K562 (cell line): ENCODE data around the gene FTO. TPM values are rescaled to one million over a fixed set of nuclear protein-coding genes. Genes with fewer than 3 reads are reported as not detected.

Source experiments
- ATAC-seq: fragments of 200-7000 bp; cut with Tn5 transposase; 3 replicates; pipeline ENCODE4 v1.9.1; 2020; ENCODE audit warnings: moderate library complexity
- BruUV-seq: library from RNA; stranded (reverse); fragments of 400-500 nt; replicated peaks from 2 replicates; lab custom pipeline; 2021; lab: Mats Ljungman, UMichigan
- CTCF ChIA-PET: fragments of 300-600 bp; formaldehyde crosslinking; extraction: SDS; loops from one replicate; lab custom pipeline; 2021; ENCODE audit warnings: low intra/inter-chr PET ratio; lab: Yijun Ruan, JAX
- POLR2A ChIA-PET: fragments of 300-600, 350-650 bp; sonication (Branson Sonifier 250); formaldehyde crosslinking; extraction: SDS; loops from one replicate; lab custom pipeline; 2021; ENCODE audit warnings: antibody characterized with exemption, inconsistent platforms; lab: Yijun Ruan, JAX
- DNase-seq, 4 experiments: peaks; one replicate each; pipeline versions ENCODE4 v3.0.0 to v3.0.0-alpha.2; 2011 to 2018; ENCODE audit warnings: low spot score in 3 of 4, mixed read lengths in 3 of 4; ENCODE audit errors: extremely low read depth in 1 of 4
- FAIRE-seq: peaks from 2 replicates; lab custom pipeline; 2011; peaks lifted over from hg19 to GRCh38; lab: Jason Lieb, UNC
- H2AFZ ChIP-seq: 2 replicates; pipeline ENCODE4 v1.6.0; 2011; ENCODE audit warnings: low read depth, low read length, control low read depth, inconsistent platforms
- H3K27ac ChIP-seq: fragments of 200-600 bp; 3 replicates; pipeline ENCODE4 v1.8.0; 2011; ENCODE audit warnings: low read depth, mild to moderate bottlenecking, control low read depth, inconsistent platforms, low read length, moderate library complexity, mixed read lengths; ENCODE audit errors: extremely low read depth
- H3K27me3 ChIP-seq, 2 experiments: fragments of 300-600 bp in 1 of 2; 2 replicates in 1 of 2; 3 replicates in 1 of 2; pipeline versions ENCODE4 v1.6.0 to v1.8.0; 2011; ENCODE audit warnings: inconsistent platforms in 2 of 2, low read length in 2 of 2, mild to moderate bottlenecking in 1 of 2, mixed read lengths in 1 of 2, moderate library complexity in 1 of 2; ENCODE audit not compliant: control insufficient read depth in 2 of 2, insufficient read depth in 2 of 2
- H3K36me3 ChIP-seq: fragments of 300-600 bp; 3 replicates; pipeline ENCODE4 v1.8.0; 2011; ENCODE audit warnings: mild to moderate bottlenecking, low read length, inconsistent platforms; ENCODE audit not compliant: control insufficient read depth, insufficient read depth
- H3K4me1 ChIP-seq, 2 experiments: fragments of 200-600 bp in 1 of 2; replicated peaks in 1 of 2; 2 replicates in 1 of 2; 3 replicates in 1 of 2; pipeline versions ENCODE4 v1.5.1 to v1.8.0; 2011; ENCODE audit warnings: inconsistent platforms in 2 of 2, low read length in 2 of 2, mild to moderate bottlenecking in 1 of 2, mixed read lengths in 1 of 2, moderate library complexity in 1 of 2; ENCODE audit not compliant: control insufficient read depth in 2 of 2, insufficient read depth in 2 of 2
- H3K4me2 ChIP-seq: 2 replicates; pipeline ENCODE4 v1.6.1; 2011; ENCODE audit warnings: low read length, control low read depth, inconsistent platforms, mixed read lengths; ENCODE audit not compliant: insufficient read depth
- H3K4me3 ChIP-seq: fragments of 200-600 bp; sonication (generic), shearing (Covaris generic); 2 replicates; pipeline ENCODE4 v1.5.1; 2016; ENCODE audit warnings: control low read depth, inconsistent platforms
- H3K79me2 ChIP-seq: fragments of 200-600 bp; 3 replicates; pipeline ENCODE4 v1.8.0; 2011; ENCODE audit warnings: low read length, inconsistent platforms; ENCODE audit not compliant: control insufficient read depth, insufficient read depth
- H3K9ac ChIP-seq, 2 experiments: 2 replicates each; pipeline versions ENCODE4 v1.6.0 to v1.6.1; 2011; ENCODE audit warnings: low read depth in 2 of 2, low read length in 2 of 2, control low read depth in 1 of 2, inconsistent platforms in 1 of 2, mild to moderate bottlenecking in 1 of 2, mixed read lengths in 1 of 2; ENCODE audit not compliant: insufficient read depth in 1 of 2
- H3K9me1 ChIP-seq: one replicate; pipeline ENCODE4 v1.6.0; 2011; ENCODE audit warnings: inconsistent platforms, mild to moderate bottlenecking, low read length, moderate library complexity; ENCODE audit not compliant: control insufficient read depth, insufficient read depth
- H3K9me3 ChIP-seq: replicated peaks from 2 replicates; pipeline ENCODE4 v1.5.1; 2011; ENCODE audit warnings: low read depth, low read length, inconsistent platforms; ENCODE audit not compliant: control insufficient read depth, insufficient read depth
- H4K20me1 ChIP-seq: replicated peaks from 2 replicates; pipeline ENCODE4 v1.6.1; 2011; ENCODE audit warnings: low read length, inconsistent platforms, mixed read lengths; ENCODE audit not compliant: control insufficient read depth, insufficient read depth
- C11orf30 ChIP-seq: fragments of 450-650 bp; IDR thresholded peaks from 2 replicates; pipeline ENCODE4 v1.6.1; 2016; ENCODE audit warnings: low read depth, mild to moderate bottlenecking
- FOXA1 ChIP-seq: fragments of 450-650 bp; IDR thresholded peaks from 2 replicates; pipeline ENCODE4 v1.6.1; 2016; ENCODE audit warnings: mild to moderate bottlenecking, borderline replicate concordance
- FOXJ2 ChIP-seq: fragments of 200-800 bp; sonication (Bioruptor generic); IDR thresholded peaks from 2 replicates; pipeline ENCODE4 v1.6.1; 2016; ENCODE audit warnings: missing genetic modification characterization, missing compliant biosample characterization
- HOXB6 ChIP-seq: fragments of 250-450 bp; sonication (Bioruptor Pico); IDR thresholded peaks from 2 replicates; pipeline ENCODE4 v1.5.1; 2022; ENCODE audit warnings: mild to moderate bottlenecking, borderline replicate concordance
- KLF6 ChIP-seq: fragments of 250-450 bp; sonication (Bioruptor Pico); IDR thresholded peaks from 2 replicates; pipeline ENCODE4 v1.4.0; 2020; ENCODE audit warnings: mild to moderate bottlenecking, moderate library complexity, borderline replicate concordance
- MIER1 ChIP-seq: fragments of 450-650 bp; IDR thresholded peaks from 2 replicates; pipeline ENCODE4 v1.6.1; 2016; ENCODE audit warnings: antibody characterized with exemption, mild to moderate bottlenecking, low read depth
- NCOA6 ChIP-seq: fragments of 450-650 bp; IDR thresholded peaks from 2 replicates; pipeline ENCODE4 v1.6.1; 2017; ENCODE audit warnings: mild to moderate bottlenecking
- PHB2 ChIP-seq: fragments of 450-650 bp; IDR thresholded peaks from 2 replicates; pipeline ENCODE4 v1.6.1; 2017; ENCODE audit warnings: low read depth
- SREBF1 ChIP-seq: fragments of 150-350 bp; IDR thresholded peaks from 2 replicates; pipeline ENCODE4 v1.6.1; 2014; ENCODE audit warnings: antibody characterized with exemption, low read depth, low read length, borderline replicate concordance
- TCF7 ChIP-seq: sonication (generic); IDR thresholded peaks from 2 replicates; pipeline ENCODE4 v1.6.1; 2016; ENCODE audit warnings: antibody characterized with exemption, borderline replicate concordance
- TEAD2 ChIP-seq: fragments of 450-650 bp; IDR thresholded peaks from 2 replicates; pipeline ENCODE4 v1.6.1; 2016; ENCODE audit warnings: missing genetic modification characterization, control low read depth, missing compliant biosample characterization
- ZNF197 ChIP-seq: fragments of 200-800 bp; sonication (Bioruptor generic); IDR thresholded peaks from 2 replicates; pipeline ENCODE4 v1.6.1; 2016; ENCODE audit warnings: low read depth, missing genetic modification characterization, missing compliant biosample characterization
- ZNF212 ChIP-seq: fragments of 450-650 bp; formaldehyde crosslinking; IDR thresholded peaks from 2 replicates; pipeline ENCODE4 v1.4.0; 2020; ENCODE audit warnings: mild to moderate bottlenecking
- ZNF354B ChIP-seq: fragments of 250-450 bp; sonication (Bioruptor Pico); IDR thresholded peaks from 2 replicates; pipeline ENCODE4 v1.4.0; 2020
- ZNF717 ChIP-seq: fragments of 250-450 bp; sonication (Bioruptor Pico); IDR thresholded peaks from 2 replicates; pipeline ENCODE4 v1.5.0; 2021
- WGBS: fragments of 100-300 bp; shearing (Covaris generic); methylation state at CpG from one replicate; pipeline ENCODE4 v1.1.6; 2016; ENCODE audit warnings: low coverage, mixed read lengths; ENCODE audit not compliant: insufficient coverage; ENCODE audit errors: missing lambda C conversion rate; 5-methylcytosine and 5-hydroxymethylcytosine counted together
- in situ Hi-C: fragments of 300-500 bp; cut with MboI; formaldehyde crosslinking; loops from 4 replicates; pipeline ENCODE4 v1.15.0; 2018; ENCODE audit warnings: inconsistent platforms, mixed read lengths
- intact Hi-C: fragments of 100-400 bp; cut with micrococcal nuclease; formaldehyde crosslinking; loops from 2 replicates; pipeline ENCODE4 v1.14.2; 2022
- polyA plus RNA-seq, 8 experiments: library from polyadenylated mRNA; depleted of rRNA in 4 of 8; stranded (reverse) in 5 of 8; unstranded in 3 of 8; fragments of >200 nt; fragmentation: Nextera tagmentation in 2 of 8; fragmentation: Illumina TruSeq in 1 of 8; extraction: Ambion mirVana in 2 of 8; extraction: Trizol in 1 of 8; gene quantifications; 2 replicates each; pipeline versions ENCODE4 v1.2.1 to v1.2.3, GENCODE V29; 2011 to 2014; ENCODE audit warnings: inconsistent platforms in 1 of 8, missing spikeins in 1 of 8
- total RNA-seq, 7 experiments: library from RNA; depleted of rRNA in 6 of 7; stranded (reverse); fragments of >200 nt in 6 of 7; fragmentation: Illumina TruSeq in 2 of 7; extraction: Trizol in 2 of 7; gene quantifications; 2 replicates each; pipeline versions ENCODE4 v1.2.1 to v1.2.3, GENCODE V29; 2011 to 2021; ENCODE audit warnings: low replicate concordance in 1 of 7
- TF ChIP-seq, protein P1 (sequence below): fragments of 250-450 bp; sonication (Bioruptor Pico); IDR thresholded peaks from 2 replicates; pipeline ENCODE4 v1.8.0; 2022; ENCODE audit warnings: inconsistent platforms, mild to moderate bottlenecking, moderate library complexity, borderline replicate concordance
- TF ChIP-seq, protein P2 (sequence below): fragments of 250-450 bp; sonication (Bioruptor Pico); IDR thresholded peaks from 2 replicates; pipeline ENCODE4 v1.4.0; 2020; ENCODE audit warnings: mild to moderate bottlenecking, moderate library complexity
- TF ChIP-seq, protein P3 (sequence below): sonication (generic); formaldehyde crosslinking; IDR thresholded peaks from 2 replicates; pipeline ENCODE4 v1.8.1; 2023; ENCODE audit warnings: mild to moderate bottlenecking, missing genetic modification reagents
- TF ChIP-seq, protein P4 (sequence below): fragments of 250-450 bp; sonication (Bioruptor Pico); IDR thresholded peaks from 2 replicates; pipeline ENCODE4 v1.8.0; 2022; ENCODE audit warnings: moderate library complexity, mild to moderate bottlenecking, inconsistent platforms

Gene FTO
- total and polyA plus RNA-seq, 9 of the 15 experiments (the other 6 are each of a cell fraction or from before 2014, with no cell fraction given), result 11.3 to 27.7 (median 25.5) TPM

DNA sequence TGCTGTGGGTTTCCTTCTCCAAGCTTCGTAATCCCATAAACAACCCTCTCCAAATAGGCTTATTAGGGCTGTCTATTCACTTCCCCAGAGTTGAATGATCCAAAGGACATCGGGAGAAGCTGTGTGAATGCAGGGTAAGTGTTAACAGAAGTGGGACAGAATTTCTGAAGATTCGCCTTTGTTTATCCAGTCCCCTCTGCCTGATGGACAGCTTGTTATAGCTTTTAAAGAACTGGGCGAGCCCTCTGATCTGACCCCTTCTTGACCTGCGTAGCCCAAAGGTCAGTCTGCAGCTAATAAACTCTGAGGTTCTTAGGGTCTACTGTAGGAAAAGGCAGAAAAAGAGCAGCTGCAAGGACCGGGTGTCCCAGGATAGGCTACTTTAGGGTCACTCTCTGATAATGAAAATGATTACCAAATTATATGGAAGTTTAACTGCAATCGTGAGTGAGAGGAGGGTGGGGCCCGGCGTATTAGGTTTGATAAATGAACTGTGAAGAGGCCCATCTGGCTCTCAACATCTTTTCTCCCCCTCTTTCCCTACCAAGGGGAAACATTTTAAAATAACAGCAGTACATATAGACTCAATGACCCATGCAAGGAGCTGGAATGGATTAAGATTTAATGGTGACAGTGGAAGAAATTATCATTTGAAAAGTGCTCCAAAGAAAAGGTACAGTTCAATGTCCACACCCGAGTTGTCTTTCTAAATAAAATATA is 233.4 kb downstream of the FTO start:
- WGBS, result 55% methylated on average over 10 of the region's 10 CpGs
- FAIRE-seq, result no peak
- H3K9me1 ChIP-seq, result no peaks in the 10 kb centered on the region
- no peak overlapping the region for H2AFZ ChIP-seq
- no TSS peak for BruUV-seq
- no peaks in the 10 kb centered on the region for H3K4me1 ChIP-seq
- intact Hi-C loops, result no loop called here
- no peaks in the 10 kb centered on the region for H4K20me1 ChIP-seq
- no peaks in the 10 kb centered on the region for H3K9me3 ChIP-seq
- no peak for ATAC-seq
- no peaks in the 10 kb centered on the region for H3K36me3 ChIP-seq
- no peak overlapping the region for H3K4me3 ChIP-seq
- no peak overlapping the region for H3K4me2 ChIP-seq
- no peak overlapping the region for H3K9ac ChIP-seq
- H3K79me2 ChIP-seq, result no peaks in the 10 kb centered on the region
- POLR2A ChIA-PET, result no interaction called here
- in situ Hi-C loops, result loop anchor here (25.0 kb wide), 1 partner anchor 1075 kb away; no protein-coding TSS in a partner anchor
- DNase-seq, result no peak
- no peaks in the 10 kb centered on the region for H3K27me3 ChIP-seq
- no peak overlapping the region for H3K27ac ChIP-seq
- CTCF ChIA-PET, result no interaction called here
- TF ChIP-seq SREBF1, result no peak
- no peak for TF ChIP-seq ZNF212
- TF ChIP-seq C11orf30, result no peak
- no peak for TF ChIP-seq KLF6 (CRISPR knock-in tag)
- TF ChIP-seq ZNF354B, result no peak
- TF ChIP-seq ZNF717 (CRISPR knock-in tag), result no peak
- TF ChIP-seq, protein P1, sequence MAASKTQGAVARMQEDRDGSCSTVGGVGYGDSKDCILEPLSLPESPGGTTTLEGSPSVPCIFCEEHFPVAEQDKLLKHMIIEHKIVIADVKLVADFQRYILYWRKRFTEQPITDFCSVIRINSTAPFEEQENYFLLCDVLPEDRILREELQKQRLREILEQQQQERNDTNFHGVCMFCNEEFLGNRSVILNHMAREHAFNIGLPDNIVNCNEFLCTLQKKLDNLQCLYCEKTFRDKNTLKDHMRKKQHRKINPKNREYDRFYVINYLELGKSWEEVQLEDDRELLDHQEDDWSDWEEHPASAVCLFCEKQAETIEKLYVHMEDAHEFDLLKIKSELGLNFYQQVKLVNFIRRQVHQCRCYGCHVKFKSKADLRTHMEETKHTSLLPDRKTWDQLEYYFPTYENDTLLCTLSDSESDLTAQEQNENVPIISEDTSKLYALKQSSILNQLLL (CRISPR knock-in tag), result no peak
- TF ChIP-seq FOXA1, result no peak
- TF ChIP-seq FOXJ2, result no peak
- TF ChIP-seq NCOA6, result no peak
- no peak for TF ChIP-seq PHB2
- no peak for TF ChIP-seq ZNF197 (CRISPR knock-in tag)
- no peak for TF ChIP-seq MIER1
- TF ChIP-seq, protein P2, sequence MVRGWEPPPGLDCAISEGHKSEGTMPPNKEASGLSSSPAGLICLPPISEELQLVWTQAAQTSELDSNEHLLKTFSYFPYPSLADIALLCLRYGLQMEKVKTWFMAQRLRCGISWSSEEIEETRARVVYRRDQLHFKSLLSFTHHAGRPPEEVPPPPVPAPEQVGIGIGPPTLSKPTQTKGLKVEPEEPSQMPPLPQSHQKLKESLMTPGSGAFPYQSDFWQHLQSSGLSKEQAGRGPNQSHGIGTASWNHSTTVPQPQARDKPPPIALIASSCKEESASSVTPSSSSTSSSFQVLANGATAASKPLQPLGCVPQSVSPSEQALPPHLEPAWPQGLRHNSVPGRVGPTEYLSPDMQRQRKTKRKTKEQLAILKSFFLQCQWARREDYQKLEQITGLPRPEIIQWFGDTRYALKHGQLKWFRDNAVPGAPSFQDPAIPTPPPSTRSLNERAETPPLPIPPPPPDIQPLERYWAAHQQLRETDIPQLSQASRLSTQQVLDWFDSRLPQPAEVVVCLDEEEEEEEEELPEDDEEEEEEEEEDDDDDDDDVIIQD, result no peak
- no peak for TF ChIP-seq TCF7
- TF ChIP-seq, protein P3, sequence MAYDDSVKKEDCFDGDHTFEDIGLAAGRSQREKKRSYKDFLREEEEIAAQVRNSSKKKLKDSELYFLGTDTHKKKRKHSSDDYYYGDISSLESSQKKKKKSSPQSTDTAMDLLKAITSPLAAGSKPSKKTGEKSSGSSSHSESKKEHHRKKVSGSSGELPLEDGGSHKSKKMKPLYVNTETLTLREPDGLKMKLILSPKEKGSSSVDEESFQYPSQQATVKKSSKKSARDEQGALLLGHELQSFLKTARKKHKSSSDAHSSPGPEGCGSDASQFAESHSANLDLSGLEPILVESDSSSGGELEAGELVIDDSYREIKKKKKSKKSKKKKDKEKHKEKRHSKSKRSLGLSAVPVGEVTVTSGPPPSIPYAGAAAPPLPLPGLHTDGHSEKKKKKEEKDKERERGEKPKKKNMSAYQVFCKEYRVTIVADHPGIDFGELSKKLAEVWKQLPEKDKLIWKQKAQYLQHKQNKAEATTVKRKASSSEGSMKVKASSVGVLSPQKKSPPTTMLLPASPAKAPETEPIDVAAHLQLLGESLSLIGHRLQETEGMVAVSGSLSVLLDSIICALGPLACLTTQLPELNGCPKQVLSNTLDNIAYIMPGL (CRISPR knock-in tag), result no peak
- no peak for TF ChIP-seq HOXB6 (CRISPR knock-in tag)
- no peak for TF ChIP-seq TEAD2 (tag)
- TF ChIP-seq, protein P4, sequence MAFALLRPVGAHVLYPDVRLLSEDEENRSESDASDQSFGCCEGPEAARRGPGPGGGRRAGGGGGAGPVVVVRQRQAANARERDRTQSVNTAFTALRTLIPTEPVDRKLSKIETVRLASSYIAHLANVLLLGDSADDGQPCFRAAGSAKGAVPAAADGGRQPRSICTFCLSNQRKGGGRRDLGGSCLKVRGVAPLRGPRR (CRISPR knock-in tag), result no peak
